ENCODE measurements around the gene TREML2. TPM values are rescaled to one million over a fixed set of nuclear protein-coding genes. Genes with fewer than 3 reads are reported as not detected.

The TREML2 gene
- total RNA-seq, 4 donors from 2014 or later, result 0.06 TPM; not detected in 3

DNA sequence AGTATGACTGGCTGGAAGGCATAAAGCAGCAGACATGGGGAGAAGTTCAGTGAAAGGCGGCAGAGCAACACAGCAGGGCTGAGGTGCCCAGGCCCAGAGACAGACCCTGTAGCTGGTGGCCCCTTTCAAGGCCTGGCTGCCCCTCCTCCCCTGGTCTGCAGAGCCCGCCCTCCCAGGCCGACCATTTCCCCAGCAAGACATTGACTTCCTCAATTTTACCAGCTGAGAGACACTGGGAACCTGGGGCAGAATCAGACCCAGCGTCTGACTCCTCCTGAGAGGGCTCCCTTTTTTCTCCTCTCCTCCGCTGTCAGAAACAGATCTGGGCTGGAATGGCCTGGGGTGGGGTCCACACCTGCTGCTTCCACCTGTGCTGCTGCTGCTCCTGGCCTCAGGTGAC is 27.1 kb upstream of the TREML2 start, which contains the start of gene TREML4:
TSS of gene TREML4 (plus strand) at position 254 of the 400 bp plus-strand sequence. CDS start at position 333, 79 bp downstream.
- no peak for DNase-seq (ENCODE audit: low spot score in 2 of 2)
- TF ChIP-seq POLR2A (IDR thresholded peaks at IDR 0.05), result no peak
- TF ChIP-seq, protein P1, sequence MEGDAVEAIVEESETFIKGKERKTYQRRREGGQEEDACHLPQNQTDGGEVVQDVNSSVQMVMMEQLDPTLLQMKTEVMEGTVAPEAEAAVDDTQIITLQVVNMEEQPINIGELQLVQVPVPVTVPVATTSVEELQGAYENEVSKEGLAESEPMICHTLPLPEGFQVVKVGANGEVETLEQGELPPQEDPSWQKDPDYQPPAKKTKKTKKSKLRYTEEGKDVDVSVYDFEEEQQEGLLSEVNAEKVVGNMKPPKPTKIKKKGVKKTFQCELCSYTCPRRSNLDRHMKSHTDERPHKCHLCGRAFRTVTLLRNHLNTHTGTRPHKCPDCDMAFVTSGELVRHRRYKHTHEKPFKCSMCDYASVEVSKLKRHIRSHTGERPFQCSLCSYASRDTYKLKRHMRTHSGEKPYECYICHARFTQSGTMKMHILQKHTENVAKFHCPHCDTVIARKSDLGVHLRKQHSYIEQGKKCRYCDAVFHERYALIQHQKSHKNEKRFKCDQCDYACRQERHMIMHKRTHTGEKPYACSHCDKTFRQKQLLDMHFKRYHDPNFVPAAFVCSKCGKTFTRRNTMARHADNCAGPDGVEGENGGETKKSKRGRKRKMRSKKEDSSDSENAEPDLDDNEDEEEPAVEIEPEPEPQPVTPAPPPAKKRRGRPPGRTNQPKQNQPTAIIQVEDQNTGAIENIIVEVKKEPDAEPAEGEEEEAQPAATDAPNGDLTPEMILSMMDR (IDR thresholded peaks at IDR 0.05), result no peak
- peak within 1 kb of the TSS; percentile 22 for H3K4me3 ChIP-seq (ENCODE audit: low read depth, poor library complexity, severe bottlenecking)
- WGBS, 2 donors, result 63 to 77% methylated on average over 5 of the region's 5 CpGs
- intact Hi-C loops (cut with DNase I; ENCODE audit: low total_unique reads), result no loop called here

DNA sequence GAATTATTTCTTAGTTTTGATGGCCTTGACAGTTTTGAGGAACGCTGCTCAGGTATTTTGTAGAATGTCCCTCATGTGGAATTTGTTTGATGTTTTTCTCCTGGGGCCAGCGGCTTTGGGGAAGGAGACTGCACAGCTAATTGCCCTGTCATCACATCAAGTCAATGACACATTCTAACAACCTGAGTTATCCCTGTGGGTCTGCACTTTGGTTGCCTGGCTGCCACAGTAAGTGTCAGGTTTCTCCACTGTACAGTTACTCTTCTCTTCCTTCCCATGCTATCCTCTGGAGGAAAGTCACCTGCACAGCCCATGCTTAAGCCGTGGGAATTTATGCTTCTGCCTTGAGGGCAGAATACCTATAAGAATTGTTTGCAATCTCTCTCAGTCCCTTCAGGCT is 25.8 kb upstream of the TREML2 start:
- intact Hi-C loops (cut with DNase I; ENCODE audit: low total_unique reads), result no loop called here
- no peak overlapping the region for H3K4me3 ChIP-seq (ENCODE audit: low read depth, poor library complexity, severe bottlenecking)
- DNase-seq (ENCODE audit: low spot score in 2 of 2), result no peak
- 30 to 33% methylated on average over 3 of the region's 3 CpGs for WGBS, 2 donors
- TF ChIP-seq, protein P1 (IDR thresholded peaks at IDR 0.05), result no peak
- TF ChIP-seq POLR2A (IDR thresholded peaks at IDR 0.05), result no peak

DNA sequence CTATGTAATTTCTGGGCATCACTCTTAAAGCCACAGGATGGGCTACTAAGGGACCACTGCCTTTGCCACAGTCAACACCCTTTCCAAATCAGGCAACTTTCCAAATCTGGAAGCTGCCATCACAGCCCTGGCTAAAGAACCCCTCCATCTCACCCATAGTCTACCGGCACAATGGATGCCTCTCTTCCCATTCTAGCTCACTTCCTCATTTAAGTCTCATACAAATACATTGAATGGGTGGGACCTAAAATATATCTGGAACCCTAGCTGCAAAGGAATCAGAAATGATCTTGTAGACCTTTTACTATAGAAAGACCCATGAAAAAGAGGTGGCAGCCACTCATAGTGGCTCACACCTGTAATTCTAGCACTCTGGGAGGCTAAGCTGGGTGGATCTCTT is 23.9 kb upstream of the TREML2 start:
- 88 to 96% methylated on average over 1 of the region's 1 CpG for WGBS, 2 donors
- intact Hi-C loops (cut with DNase I; ENCODE audit: low total_unique reads), result no loop called here
- no peak for DNase-seq (ENCODE audit: low spot score in 2 of 2)
- no peak overlapping the region for H3K4me3 ChIP-seq (ENCODE audit: low read depth, poor library complexity, severe bottlenecking)
- TF ChIP-seq, protein P1 (IDR thresholded peaks at IDR 0.05), result no peak
- TF ChIP-seq POLR2A (IDR thresholded peaks at IDR 0.05), result no peak

DNA sequence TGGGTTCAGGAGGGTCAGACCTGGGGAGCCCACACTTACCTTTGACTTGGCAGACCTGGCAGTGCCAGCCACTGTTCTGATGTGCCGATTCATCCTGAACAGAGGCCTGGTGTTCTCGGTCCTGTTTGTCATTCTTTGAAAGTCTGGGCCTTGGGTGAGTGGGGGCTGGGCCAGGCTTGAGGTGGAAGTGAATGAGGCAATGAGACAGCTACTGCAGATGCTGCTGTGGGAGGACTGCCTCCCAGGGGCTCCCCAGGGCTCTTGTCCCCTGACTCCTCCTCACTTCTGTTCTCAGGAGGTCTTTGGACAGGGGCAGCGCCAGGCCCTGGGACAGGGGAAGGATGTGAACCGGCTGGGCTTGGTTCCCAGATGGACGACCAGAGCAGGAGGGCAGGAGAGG is 21.6 kb upstream of the TREML2 start:
- intact Hi-C loops (cut with DNase I; ENCODE audit: low total_unique reads), result no loop called here
- TF ChIP-seq, protein P1 (IDR thresholded peaks at IDR 0.05), result no peak
- no peak for TF ChIP-seq POLR2A (IDR thresholded peaks at IDR 0.05)
- 82 to 96% methylated on average over 5 of the region's 5 CpGs for WGBS, 2 donors
- DNase-seq (ENCODE audit: low spot score in 2 of 2), result no peak
- H3K4me3 ChIP-seq (ENCODE audit: low read depth, poor library complexity, severe bottlenecking), result no peak overlapping the region

DNA sequence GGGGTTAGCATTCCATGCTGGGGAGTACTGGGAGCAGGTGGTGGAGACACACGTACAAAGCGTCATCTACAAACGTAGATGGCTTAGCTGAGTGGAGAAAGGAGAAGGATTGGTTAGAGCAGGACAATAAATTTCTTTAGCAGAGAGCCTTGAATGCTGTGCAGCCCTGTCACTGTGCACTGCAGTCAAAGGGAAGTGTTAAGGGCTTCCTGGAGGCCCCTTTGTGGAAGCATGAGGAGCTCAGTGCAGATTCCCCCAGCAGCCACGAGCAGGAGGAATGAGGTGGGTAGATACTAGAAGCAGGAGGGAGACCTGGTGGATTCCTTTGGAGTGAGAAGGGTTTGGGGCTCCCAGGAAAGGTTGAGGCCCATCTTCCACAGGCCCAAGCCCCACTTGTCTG is 21.1 kb upstream of the TREML2 start:
- no peak for TF ChIP-seq POLR2A (IDR thresholded peaks at IDR 0.05)
- TF ChIP-seq, protein P1 (IDR thresholded peaks at IDR 0.05), result no peak
- DNase-seq (ENCODE audit: low spot score in 2 of 2), result no peak
- H3K4me3 ChIP-seq (ENCODE audit: low read depth, poor library complexity, severe bottlenecking), result no peak overlapping the region
- intact Hi-C loops (cut with DNase I; ENCODE audit: low total_unique reads), result no loop called here
- WGBS, 2 donors, result 51 to 57% methylated on average over 4 of the region's 4 CpGs

DNA sequence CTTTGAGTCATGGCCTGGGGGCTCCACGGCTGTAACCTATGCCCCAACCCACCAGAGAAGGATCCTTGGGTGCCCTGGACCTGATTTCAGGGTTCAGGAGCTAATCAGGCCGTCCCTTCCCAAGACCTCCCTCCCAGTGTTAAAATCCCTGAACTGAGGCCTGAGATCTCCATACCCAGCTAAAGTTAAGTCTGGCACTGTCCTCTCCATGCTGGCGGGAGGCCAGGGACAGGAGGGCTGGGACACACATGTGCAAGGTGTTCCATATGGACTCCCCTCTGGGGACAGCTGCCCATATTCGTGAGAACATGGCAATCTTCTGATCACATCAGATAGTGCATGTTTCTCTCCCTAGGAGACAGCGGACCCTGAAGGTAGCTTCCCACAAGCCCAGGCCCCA is 15.7 kb upstream of the TREML2 start:
- WGBS, 2 donors, result 54 to 65% methylated on average over 5 of the region's 5 CpGs
- H3K4me3 ChIP-seq (ENCODE audit: low read depth, poor library complexity, severe bottlenecking), result no peak overlapping the region
- TF ChIP-seq, protein P1 (IDR thresholded peaks at IDR 0.05), result no peak
- no peak for TF ChIP-seq POLR2A (IDR thresholded peaks at IDR 0.05)
- peak in 1 of 2 donors; percentile 78 for DNase-seq (ENCODE audit: low spot score in 2 of 2)
- intact Hi-C loops (cut with DNase I; ENCODE audit: low total_unique reads), result no loop called here
